Body of pancreas (tissue), 4 donors: Measurements from ENCODE around the gene IRX5. TPM values are rescaled to one million over a fixed set of nuclear protein-coding genes. Genes with fewer than 3 reads are reported as not detected.

Source experiments
- ATAC-seq: fragments of 150-250 bp; one replicate; pipeline ENCODE4 v1.9.1; 2016
- DNase-seq, 4 donors: peaks; one replicate each; pipeline ENCODE4 v3.0.0-alpha.2; 2019
- H3K27ac ChIP-seq, 4 donors: fragments of 200-600 bp; sonication (generic); 1 replicate in 3 of 4; 2 replicates in 1 of 4; pipeline versions ENCODE4 v1.5.1 to v1.6.1; 2016 to 2019; ENCODE audit warnings: mild to moderate bottlenecking in 1 of 4, mixed read lengths in 1 of 4, moderate library complexity in 1 of 4
- H3K27me3 ChIP-seq, 2 donors: fragments of 200-600 bp; sonication (generic); one replicate each; pipeline ENCODE4 v1.6.0; 2016; ENCODE audit warnings: mild to moderate bottlenecking in 1 of 2
- H3K36me3 ChIP-seq, 2 donors: fragments of 200-600 bp; sonication (generic); replicated peaks in 1 of 2; 2 replicates each; pipeline ENCODE4 v1.5.1; 2016; ENCODE audit warnings: low read depth in 2 of 2; ENCODE audit not compliant: insufficient read depth in 1 of 2
- H3K4me1 ChIP-seq: fragments of 200-600 bp; sonication (generic); one replicate; pipeline ENCODE4 v1.6.0; 2016
- H3K4me3 ChIP-seq, 2 donors: fragments of 200-600 bp; sonication (generic); 1 replicate in 1 of 2; 2 replicates in 1 of 2; pipeline ENCODE4 v1.5.1; 2016 to 2019
- H3K9me3 ChIP-seq, 3 donors: fragments of 200-600 bp; sonication (generic); 1 replicate in 2 of 3; 2 replicates in 1 of 3; pipeline ENCODE4 v1.5.1; 2016
- POLR2A ChIP-seq, 3 donors: fragments of 450-650 bp; IDR thresholded peaks; one replicate each; pipeline ENCODE4 v1.6.1; 2016; ENCODE audit warnings: antibody characterized with exemption in 3 of 3, mild to moderate bottlenecking in 2 of 3
- WGBS, 2 donors: methylation state at CpG; one replicate each; pipeline ENCODE4 v1.1.5; 2017; 5-methylcytosine and 5-hydroxymethylcytosine counted together
- intact Hi-C: fragments of 100-400 bp; cut with DNase I; formaldehyde crosslinking; loops from one replicate; pipeline ENCODE4 v1.15.1; 2023
- total RNA-seq, 2 donors: library from RNA; depleted of rRNA; stranded (reverse); fragments of >200 nt; gene quantifications; one replicate each; pipeline ENCODE4 v1.1.0, GENCODE V29; 2016
- TF ChIP-seq, protein P1 (sequence below), 7 experiments: fragments of 450-650 bp in 4 of 7; fragments of 200-600 bp in 3 of 7; sonication (generic) in 3 of 7; IDR thresholded peaks; one replicate each; pipeline ENCODE4 v1.5.1; 2016 to 2019; ENCODE audit warnings: antibody characterized with exemption in 7 of 7

Gene IRX5
- total RNA-seq, 2 donors from 2014 or later: 0.26 TPM; not detected in 1

GRCh38 chr16:54942353-54942943 is 11.8 kb downstream of the IRX5 start:
- peaks cover 0 to 37% of the 10 kb centered on the region in 2 donors for H3K27me3 ChIP-seq
- H3K4me1 ChIP-seq: peaks cover 19% of the 10 kb centered on the region
- TF ChIP-seq POLR2A (IDR thresholded peaks at IDR 0.05): no peak
- TF ChIP-seq, protein P1, sequence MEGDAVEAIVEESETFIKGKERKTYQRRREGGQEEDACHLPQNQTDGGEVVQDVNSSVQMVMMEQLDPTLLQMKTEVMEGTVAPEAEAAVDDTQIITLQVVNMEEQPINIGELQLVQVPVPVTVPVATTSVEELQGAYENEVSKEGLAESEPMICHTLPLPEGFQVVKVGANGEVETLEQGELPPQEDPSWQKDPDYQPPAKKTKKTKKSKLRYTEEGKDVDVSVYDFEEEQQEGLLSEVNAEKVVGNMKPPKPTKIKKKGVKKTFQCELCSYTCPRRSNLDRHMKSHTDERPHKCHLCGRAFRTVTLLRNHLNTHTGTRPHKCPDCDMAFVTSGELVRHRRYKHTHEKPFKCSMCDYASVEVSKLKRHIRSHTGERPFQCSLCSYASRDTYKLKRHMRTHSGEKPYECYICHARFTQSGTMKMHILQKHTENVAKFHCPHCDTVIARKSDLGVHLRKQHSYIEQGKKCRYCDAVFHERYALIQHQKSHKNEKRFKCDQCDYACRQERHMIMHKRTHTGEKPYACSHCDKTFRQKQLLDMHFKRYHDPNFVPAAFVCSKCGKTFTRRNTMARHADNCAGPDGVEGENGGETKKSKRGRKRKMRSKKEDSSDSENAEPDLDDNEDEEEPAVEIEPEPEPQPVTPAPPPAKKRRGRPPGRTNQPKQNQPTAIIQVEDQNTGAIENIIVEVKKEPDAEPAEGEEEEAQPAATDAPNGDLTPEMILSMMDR (IDR thresholded peaks at IDR 0.05): peak in 1 of 7 experiments; percentile 1
- H3K36me3 ChIP-seq: no peaks in the 10 kb centered on the region
- ATAC-seq (no peak), DNase-seq (no peak)
- H3K4me3 ChIP-seq: no peak overlapping the region
- 82 to 89% methylated on average over 2 of the region's 2 CpGs for WGBS, 2 donors
- no peaks in the 10 kb centered on the region for H3K9me3 ChIP-seq
- no peak overlapping the region for H3K27ac ChIP-seq
- intact Hi-C loops: no loop called here

DNA sequence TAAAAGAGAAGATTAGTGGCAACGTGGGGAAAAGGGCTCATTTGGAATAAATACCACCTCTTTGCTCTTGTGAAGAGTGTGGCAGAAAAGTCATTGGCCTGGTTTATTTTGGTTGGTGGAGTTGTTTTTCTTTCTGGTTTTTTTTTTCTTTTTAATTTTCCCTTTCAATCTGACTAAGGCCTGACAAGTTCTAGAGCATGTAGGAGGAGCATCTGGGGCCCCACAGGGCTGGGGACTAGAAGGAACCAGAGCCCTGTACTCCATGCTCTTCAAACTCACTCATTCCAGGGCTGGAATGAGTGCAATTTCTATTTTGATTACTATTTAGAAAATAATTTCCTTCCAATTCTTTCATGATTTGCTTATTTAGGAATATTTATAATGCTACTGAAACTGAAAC is 13.3 kb downstream of the IRX5 start:
- peaks cover 0 to 21% of the 10 kb centered on the region in 2 donors for H3K27me3 ChIP-seq
- H3K4me3 ChIP-seq: no peak overlapping the region
- peaks cover 5% of the 10 kb centered on the region for H3K4me1 ChIP-seq
- WGBS, 2 donors: 45 to 52% methylated on average over 1 of the region's 1 CpG
- no peak overlapping the region for H3K27ac ChIP-seq
- H3K36me3 ChIP-seq: no peaks in the 10 kb centered on the region
- intact Hi-C loops: no loop called here
- no peaks in the 10 kb centered on the region for H3K9me3 ChIP-seq
- ATAC-seq (no peak), DNase-seq (no peak)
- TF ChIP-seq, protein P1 (IDR thresholded peaks at IDR 0.05): no peak
- TF ChIP-seq POLR2A (IDR thresholded peaks at IDR 0.05): no peak

DNA sequence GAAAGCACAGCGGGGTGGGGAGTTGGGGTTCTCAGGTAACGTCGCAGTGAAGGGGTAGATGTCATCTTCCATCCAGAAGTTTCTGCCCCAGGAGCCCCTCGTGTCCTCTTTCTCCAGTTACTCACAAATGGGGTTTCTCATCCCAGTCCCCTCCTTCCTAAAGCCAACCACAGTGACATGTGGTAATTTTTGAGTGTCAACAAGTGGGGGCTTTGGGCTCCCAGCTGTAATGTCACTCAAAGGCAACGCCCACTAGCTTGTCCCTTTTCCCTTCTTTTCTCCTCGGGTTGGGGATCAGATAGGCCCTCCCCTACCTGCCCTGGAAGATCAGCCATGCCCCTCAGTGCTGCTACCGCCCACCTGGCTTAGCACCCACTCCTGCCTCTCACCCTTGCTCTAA is 14.4 kb downstream of the IRX5 start:
- WGBS, 2 donors: 57 to 60% methylated on average over 7 of the region's 7 CpGs
- H3K27me3 ChIP-seq: peaks cover 0 to 11% of the 10 kb centered on the region in 2 donors
- H3K4me1 ChIP-seq: no peaks in the 10 kb centered on the region
- DNase-seq (no peak), ATAC-seq (no peak)
- no peak overlapping the region for H3K4me3 ChIP-seq
- no peaks in the 10 kb centered on the region for H3K9me3 ChIP-seq
- no peak overlapping the region for H3K27ac ChIP-seq
- intact Hi-C loops: no loop called here
- no peaks in the 10 kb centered on the region for H3K36me3 ChIP-seq
- no peak for TF ChIP-seq POLR2A (IDR thresholded peaks at IDR 0.05)
- TF ChIP-seq, protein P1 (IDR thresholded peaks at IDR 0.05): no peak

- no peak for ATAC-seq
- Histone ChIP-seq H3K27me3 (no peaks in the 10 kb centered on the region), H3K9me3 (no peaks in the 10 kb centered on the region), H3K4me1 (no peaks in the 10 kb centered on the region), H3K27ac (no peak overlapping the region), H3K36me3 (no peaks in the 10 kb centered on the region), H3K4me3 (no peak overlapping the region)
- DNase-seq: no peak
- intact Hi-C loops: no loop called here
- TF ChIP-seq POLR2A (IDR thresholded peaks at IDR 0.05): no peak
- TF ChIP-seq, protein P1 (IDR thresholded peaks at IDR 0.05): no peak
- 60 to 62% methylated on average over 3 of the region's 3 CpGs for WGBS, 2 donors
These were observed 16.2 kb downstream of the IRX5 start for GRCh38 chr16:54946909-54947308.

- H3K9me3 ChIP-seq: no peaks in the 10 kb centered on the region
- intact Hi-C loops: no loop called here
- DNase-seq (no peak), ATAC-seq (no peak)
- no peak overlapping the region for H3K27ac ChIP-seq
- peaks cover 0 to 4% of the 10 kb centered on the region in 2 donors for H3K27me3 ChIP-seq
- H3K4me3 ChIP-seq: no peak overlapping the region
- H3K4me1 ChIP-seq: no peaks in the 10 kb centered on the region
- WGBS, 2 donors: 73 to 79% methylated on average over 3 of the region's 3 CpGs
- H3K36me3 ChIP-seq: no peaks in the 10 kb centered on the region
- TF ChIP-seq POLR2A (IDR thresholded peaks at IDR 0.05): no peak
- TF ChIP-seq, protein P1 (IDR thresholded peaks at IDR 0.05): no peak
These were observed 17.0 kb downstream of the IRX5 start for GRCh38 chr16:54947616-54948015.
